ENCODE data around the gene CXCL16.

- no peak for TF ChIP-seq CTCF (IDR thresholded peaks at IDR 0.05 in 2 of 3, conservative IDR thresholded peaks at IDR 0.05 in 1 of 3; ENCODE audit: control insufficient read depth in 2 of 3, extremely low read depth in 1 of 3, insufficient read depth in 1 of 3, low read depth in 3 of 3, low read length in 3 of 3)
- TF ChIP-seq ZBED1 (IDR thresholded peaks at IDR 0.05; ENCODE audit: borderline replicate concordance), result no peak
- TF ChIP-seq MXI1 (IDR thresholded peaks at IDR 0.05; ENCODE audit: low read depth, low read length), result peak; percentile 91
- no peak for TF ChIP-seq POLR2A (IDR thresholded peaks at IDR 0.05; ENCODE audit: low read depth, low read length)
- no peak for TF ChIP-seq ZBTB11 (CRISPR knock-in tag; IDR thresholded peaks at IDR 0.05)
- TF ChIP-seq ATF7 (IDR thresholded peaks at IDR 0.05; ENCODE audit: low read depth), result peak; percentile 39
- TF ChIP-seq ATF3 (IDR thresholded peaks at IDR 0.05; ENCODE audit: borderline replicate concordance, extremely low read depth, low read depth, low read length), result no peak
- TF ChIP-seq PBX3 (IDR thresholded peaks at IDR 0.05; ENCODE audit: insufficient replicate concordance, low read depth, low read length), result no peak
- TF ChIP-seq SUPT20H (IDR thresholded peaks at IDR 0.05; ENCODE audit: borderline replicate concordance, control insufficient read depth, low read depth, low read length), result no peak
- TF ChIP-seq EP300 (IDR thresholded peaks at IDR 0.05; ENCODE audit: borderline replicate concordance in 1 of 2, control insufficient read depth in 1 of 2, low read depth in 2 of 2, low read length in 2 of 2), result no peak
- no peak for TF ChIP-seq PKNOX1 (IDR thresholded peaks at IDR 0.05)
- TF ChIP-seq SMC3 (IDR thresholded peaks at IDR 0.05; ENCODE audit: borderline replicate concordance, low read length), result no peak
- no peak for TF ChIP-seq RELA (IDR thresholded peaks at IDR 0.05; ENCODE audit: borderline replicate concordance, partially characterized antibody)
Observed at GRCh38 chr17:4696437-4696805, 43.3 kb downstream of the CXCL16 start.

Data from GM12878 (cell line).